DMS53 treated with DMSO at 0.1 percent for 48 hours (cell line): Measurements from ENCODE around the gene EYS.
A peak's percentile ranks its signal among the peaks of the same experiment; 100 is the strongest.
"Not testable (repeated sequence)": the region's sequence is repeated elsewhere in the genome, so short reads cannot be mapped to it uniquely, and the experiment has no call there.

Experiments
- DNase-seq: peaks from one replicate; lab custom pipeline; 2025; ENCODE audit not compliant: unreplicated experiment; lab: John Stamatoyannopoulos, UW

The EYS gene

DNA sequence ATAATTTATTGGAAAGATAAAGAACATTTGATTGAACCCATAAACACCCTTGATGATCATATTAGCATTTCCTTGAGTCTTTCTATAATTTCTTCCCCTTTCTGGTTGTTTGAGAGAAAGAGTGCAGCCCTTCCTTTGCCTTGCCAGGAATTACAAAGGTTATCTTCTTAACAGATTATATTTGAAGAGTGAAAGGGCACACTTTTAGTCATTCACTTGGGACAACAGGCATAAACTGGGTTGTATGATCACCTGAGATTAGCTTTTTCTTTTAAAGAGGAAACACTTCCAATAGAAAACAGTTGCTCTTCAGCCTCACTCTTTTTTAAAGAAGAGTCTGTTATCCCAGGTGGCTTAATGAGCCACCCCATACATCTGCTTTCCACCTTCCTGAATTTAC lies 1776.2 kb downstream of the EYS start:
- no peak for DNase-seq

DNA sequence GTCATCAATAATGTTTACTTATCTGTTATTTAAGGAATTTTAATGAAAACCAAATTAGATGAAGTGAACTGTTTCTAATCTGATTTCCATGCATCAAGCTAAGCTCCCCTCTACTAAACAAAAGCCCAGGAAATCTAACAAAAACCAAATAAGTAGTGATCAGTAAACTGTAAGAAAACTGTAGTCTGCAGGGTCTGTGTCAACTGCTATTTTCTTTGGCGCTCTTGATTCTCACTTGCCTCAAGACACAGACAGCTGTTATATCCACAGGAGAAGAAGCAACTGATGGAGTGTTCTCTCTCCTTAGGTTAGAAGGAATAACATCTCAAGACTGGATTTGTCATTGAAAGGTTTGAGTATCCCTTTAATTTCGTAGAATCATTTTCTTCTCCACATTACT lies 1777.9 kb downstream of the EYS start:
- no peak for DNase-seq

DNA sequence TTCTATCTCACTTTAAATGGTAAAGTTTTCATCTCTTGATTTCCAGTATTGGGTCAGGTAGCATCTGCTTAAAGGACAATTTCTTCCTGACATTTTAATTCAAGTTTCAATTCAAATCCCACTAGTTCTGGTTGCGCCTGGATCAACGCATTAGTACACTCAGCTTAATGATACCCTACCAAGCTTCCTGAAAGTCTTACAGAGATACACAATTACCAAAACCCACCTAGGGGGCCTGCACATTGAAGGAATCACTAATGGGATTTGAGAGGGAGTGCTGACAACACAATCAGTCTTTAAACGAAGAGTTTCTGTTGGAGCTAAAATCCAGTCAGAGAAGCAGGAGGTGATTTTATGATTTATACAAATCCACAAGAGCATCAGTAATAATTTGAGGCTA lies 1778.4 kb downstream of the EYS start:
- DNase-seq = no peak

DNA sequence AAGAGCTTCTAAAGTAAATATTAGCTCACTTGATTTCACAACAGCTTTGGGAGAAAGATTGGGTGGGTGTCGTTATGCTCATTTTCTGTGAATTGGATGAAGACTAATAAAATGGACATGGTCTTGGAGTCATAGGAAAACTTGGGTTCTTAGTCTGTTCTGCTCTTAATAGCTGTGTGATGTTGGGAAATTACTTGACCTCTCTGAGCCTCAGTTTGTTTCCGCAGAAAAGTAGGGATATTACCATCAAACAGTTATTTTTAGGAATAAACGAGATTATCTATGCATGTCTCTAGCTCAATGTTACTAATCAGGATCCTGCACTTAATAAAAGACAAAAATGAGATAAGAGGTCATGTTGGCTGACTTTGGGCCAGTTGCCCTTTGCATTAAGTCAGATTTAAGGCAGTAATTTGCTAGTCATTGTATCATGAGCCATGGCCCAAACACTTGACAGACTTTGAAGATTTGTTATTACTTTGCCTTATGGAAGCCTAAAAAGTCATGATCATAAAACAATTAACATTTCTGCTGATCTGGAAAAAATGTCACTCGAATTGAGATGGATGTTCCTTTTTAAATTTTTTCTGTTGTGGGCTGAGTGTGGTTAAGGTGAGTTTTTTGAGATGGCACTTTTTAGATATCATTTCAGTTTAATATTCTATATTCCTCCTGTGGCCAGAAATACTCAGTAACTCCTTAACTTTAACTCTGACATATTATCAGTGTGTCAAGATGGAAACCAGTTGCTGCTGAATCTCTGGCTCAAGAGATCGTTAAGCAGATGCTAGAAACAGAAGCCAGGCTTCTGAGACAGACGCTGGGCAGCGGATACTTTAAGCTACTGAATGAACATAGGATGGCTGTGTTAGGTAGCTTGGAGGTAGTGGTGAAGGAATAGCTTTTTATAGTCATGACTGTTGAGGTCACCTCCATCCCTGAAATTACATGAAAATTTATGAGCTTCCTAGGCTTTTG lies 1779.8 kb downstream of the EYS start:
- no peak for DNase-seq

DNA sequence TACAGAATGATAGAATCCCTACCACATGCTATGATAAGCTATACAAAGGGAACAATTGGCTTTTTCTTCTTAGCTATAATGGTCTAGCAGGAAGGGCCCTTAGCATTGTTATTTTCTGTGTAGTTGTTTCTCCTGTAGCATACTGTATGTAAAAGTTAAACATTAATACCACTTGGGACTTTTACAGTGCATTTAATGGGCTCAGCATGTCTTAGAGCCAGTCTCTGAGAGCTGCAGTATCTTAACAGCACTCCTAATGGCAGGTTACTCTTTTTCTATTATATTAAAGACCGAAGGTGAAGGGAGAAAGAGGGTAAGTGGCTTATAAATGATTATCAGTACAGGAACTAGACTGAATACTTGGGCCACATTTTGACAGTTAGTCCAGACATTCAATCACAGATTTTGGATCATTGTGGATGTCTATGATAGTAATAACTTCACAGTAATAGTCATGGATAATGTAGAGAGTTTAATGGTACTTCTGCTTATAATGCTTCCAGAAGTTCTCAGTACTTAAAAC lies 1780.7 kb downstream of the EYS start:
- no peak for DNase-seq

DNA sequence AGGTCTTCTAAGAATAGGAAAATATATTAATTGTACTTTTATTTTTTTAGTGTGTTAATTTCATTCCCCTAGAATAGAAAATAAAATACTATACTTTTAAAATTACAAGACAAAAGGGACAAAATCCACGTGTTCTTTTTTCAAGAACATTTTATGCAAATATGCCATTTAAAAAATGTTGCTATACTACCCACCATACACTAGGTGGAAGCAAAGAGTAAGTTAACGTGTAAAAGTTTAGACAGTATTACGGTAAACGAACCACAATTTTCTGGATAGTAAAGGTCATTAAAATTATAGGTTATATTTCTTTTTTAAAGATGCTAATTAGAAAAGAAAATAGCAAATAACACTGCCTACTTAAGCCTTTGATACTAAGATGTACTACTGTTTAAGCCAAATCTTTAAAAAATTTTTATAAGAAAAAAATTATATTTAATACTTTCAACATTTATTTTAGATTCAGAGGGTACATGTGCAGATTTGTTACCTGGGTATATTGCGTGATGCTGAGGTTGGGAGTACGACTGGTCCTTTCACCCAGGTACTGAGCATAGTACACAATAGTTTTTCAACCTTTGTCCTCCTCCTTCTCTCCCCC lies 1783.8 kb downstream of the EYS start:
- DNase-seq = peak; percentile 54

DNA sequence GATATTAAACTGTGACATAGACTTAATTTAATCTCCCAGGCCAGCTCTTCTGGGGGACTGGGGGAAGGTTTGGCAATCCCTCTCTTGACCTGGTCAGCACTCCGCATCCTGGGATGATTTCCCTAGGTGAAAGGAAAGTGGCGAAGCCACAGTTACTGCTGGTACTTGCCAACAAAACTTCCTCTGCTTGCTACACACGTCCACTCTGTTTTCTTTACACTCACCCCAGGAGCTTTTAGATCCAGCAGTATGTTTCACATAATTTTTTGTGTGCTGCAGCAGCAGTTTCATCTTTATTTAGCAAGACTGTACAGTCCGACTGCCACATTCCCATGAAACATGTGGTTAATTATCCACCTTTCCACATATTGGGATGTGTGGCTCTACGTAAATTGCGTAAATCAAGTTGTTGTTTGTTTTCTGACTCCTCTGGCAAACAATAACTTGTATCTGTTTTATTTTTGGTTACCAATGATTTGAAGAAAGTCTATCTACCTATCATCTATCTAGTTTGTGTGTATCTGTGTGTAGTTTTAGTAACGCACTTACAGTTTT lies 1787.4 kb downstream of the EYS start:
- DNase-seq = no peak

DNA sequence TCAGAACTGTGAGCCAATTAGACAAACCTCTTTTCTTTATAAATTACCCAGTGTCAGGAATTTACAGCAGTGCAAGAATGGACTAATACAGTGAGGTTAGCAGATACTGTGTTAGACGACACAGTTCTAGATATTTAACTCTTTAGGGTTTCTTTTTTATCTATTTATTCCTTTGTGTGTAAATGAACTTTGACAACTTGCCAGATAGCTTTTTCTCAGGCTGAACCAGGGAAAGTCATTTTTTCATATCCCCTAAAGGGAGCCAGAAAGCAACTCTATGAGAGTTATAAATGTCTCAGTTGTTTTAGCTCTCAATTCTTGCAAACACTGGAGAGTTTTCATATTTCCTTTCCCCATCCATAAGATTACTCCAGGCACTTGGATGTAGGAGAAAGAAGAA lies 1794.1 kb downstream of the EYS start:
- DNase-seq = no peak

DNA sequence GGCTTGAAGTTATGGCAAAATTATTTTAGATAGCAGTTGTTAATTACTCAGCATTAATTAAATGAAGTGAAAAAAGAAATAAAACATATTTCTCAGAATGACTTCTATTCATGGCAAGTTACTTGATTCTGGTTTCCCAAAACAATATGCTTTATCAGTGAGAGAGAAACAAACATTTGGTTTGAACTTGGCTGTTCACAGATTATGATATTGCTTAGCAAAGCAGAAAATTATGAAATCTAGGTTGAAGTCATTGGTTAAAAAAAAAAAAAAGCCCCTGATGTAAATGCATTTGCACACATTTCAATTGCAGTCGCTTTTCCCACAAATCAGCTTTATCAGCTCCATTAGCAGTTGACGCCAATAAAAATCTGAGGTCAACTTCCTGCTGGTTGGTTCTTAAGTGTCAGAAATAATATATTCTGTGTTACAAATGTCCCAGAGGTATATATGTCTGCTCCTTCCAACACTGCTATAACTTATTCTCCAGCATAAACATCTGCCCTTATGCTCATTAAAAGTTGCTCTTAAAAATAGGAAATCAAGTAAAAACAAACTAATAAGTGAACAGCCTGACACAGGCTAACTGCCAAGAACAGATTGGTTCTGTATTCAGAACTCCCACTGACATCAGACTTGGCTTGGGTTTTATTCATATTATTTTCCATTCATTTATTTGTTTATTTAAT lies 1796.0 kb downstream of the EYS start:
- no peak for DNase-seq

DNA sequence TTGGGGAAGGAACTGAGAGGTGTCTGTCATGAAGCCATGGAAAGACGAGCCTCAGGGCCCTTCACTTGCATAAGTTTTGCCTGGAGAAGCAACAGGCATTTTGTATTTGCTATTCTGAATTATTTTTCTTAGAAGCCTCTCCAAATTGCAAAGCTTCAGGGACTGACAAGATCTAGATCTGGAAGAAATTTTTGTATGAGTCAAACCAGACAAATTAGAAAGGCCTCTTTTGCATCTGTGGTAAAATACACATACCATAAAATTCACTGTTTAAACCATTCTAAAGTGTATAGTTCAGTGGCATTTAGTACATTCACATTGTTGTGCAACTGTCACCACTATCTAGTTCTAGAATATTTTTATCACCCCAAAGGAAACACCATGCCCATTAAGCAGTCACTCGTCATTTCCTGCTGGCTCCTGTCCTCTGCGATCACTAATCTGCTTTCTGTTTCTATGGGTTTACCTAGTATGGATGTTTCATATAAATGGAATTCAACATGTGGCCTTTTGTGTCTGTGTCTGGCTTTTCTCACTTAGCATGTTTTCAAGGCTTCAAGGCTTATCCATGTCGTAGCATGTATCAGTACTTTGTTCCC lies 1802.3 kb downstream of the EYS start:
- DNase-seq = no peak

DNA sequence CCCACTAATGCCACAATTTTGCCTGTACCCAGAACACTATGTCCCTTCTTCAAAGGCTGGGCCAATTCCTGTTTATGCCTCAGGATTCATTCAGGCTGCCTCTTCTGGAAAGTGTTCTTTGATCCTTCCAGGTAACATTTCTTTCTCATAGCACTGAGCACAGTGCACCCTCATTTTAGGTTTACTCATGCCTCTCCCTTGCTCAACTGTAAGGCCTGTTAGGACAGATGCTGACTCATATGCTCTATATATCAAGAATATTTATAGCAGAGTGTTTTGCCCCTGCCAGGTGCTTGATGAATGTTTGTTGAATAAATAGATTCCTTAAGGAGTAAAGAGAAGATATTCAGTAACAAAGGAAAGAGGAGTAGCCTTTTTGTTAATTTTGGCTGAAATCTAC lies 1807.5 kb downstream of the EYS start:
- peak; percentile 26 for DNase-seq

DNA sequence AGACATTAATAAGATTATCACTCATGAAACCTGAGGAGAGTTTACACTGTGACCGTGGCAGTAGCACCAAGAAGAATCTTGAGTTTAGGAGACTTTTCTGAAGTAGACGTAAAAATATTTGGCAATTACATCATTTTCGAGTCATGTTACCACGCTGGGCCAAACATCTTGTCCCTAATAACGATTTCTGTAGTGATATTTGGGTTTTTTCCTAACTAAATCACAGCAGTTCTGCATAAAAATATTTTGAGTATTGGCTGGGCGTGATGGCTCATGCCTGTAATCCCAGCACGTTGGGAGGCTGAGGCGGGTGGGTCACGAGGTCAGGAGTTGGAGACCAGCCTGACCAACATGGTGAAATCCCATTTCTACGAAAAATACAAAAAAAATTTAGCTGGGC lies 1809.1 kb downstream of the EYS start:
- DNase-seq = no peak

DNA sequence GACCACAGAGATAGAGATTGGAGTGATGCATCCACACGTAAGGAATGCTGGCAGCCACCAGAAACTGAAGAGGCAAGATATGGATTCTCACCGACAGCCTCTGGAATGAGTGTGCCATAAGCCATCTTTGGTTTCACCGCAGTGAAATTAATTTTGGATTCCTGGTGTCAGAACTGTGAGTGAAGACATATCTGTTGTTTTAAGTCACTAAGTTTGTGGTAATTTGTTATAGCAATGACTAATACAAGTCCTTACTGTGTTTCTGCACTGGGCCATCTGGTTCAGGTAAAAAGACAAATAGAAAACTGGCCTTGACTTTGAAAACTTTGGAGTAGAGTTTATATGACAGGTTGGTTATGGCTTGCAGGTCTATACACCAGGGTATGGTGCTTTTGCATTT lies 1809.6 kb downstream of the EYS start:
- DNase-seq = no peak

DNA sequence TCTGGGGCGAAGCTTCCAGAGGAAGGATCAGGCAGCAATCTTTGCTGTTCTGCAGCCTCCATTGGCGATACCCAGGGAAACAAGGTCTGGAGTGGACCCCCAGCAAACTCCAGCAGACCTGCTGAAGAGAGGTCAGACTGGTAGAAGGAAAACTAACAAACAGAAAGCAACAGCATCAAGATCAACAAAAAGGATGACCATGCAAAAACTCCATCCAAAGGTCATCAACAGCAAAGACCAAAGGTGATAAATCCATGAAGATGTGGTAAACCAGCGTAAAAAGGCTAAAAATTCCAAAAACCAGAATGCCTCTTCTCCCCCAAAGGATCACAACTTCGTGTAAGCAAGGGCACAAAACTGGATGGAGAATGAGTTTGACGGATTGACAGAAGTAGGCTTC lies 1818.6 kb downstream of the EYS start:
- no peak for DNase-seq

DNA sequence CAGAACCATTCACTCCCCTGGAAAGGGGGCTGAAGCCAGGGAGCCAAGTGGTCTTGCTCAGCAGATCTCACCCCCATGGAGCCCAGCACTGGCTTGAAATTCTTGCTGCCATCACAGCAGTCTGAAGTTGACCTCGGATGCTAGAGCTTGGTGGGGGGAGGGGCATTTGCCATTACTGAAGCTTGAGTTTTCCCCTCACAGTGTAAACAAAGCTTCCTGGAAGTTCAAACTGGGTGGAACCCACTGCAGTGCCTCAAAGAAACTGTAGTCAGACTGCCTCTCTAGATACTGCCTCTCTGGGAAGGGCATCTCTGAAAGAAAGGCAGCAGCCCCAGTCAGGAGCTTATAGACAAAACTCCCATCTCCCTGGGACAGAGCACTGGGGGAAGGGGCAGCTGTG lies 1819.2 kb downstream of the EYS start:
- DNase-seq = not testable (repeated sequence)

DNA sequence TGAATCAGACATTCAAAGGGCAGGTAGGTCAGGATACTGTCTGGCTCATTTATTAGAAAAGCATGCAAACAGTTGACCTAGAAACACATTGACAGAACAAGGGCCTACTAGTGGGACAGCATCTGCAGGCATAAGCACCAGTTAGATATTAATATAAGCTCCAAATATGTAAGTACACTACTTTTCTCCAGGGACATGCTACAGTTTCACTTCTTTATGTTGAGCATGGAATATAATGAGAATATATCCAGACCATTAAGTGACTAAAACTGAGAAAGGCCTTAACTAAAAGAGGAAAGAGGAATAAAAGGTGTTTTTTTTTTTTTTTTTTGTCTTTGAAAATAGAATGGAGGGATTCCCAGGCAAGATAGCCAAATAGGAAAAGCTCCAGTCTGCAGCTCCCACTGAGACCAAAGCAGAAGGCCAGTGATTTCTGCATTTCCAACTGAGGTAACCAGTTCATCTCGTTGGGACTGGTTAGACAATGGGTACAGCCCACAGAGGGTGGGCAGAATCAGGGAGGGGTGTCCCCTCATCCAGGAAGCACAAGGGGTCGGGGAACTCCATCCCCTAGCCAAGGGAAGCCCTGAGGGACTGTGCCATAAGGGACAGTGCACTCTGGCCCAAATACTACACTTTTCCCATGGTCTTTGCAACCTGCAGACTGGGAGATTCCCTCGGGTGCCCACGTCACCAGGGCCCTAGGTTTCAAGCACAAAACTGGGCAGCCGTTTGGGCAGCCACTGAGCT lies 1819.8 kb downstream of the EYS start:
- no peak for DNase-seq

DNA sequence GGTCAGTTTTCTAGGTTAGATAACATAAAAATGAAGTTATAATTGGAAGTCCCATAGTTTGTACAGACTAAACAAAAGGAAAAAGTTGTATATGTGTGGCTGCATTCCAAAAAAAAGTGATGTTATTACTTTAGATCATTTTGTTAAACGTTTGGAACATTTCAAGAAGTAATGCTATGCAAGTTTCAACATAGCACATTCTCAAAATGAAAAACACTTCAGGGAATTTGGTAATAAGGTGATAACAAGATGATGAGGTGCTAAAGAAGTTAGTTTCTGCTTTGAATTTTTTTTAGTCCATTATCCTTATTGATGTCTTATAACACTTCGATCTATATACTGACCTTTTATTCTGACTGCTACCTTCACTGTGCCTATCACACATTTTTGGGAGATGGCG lies 1820.7 kb downstream of the EYS start:
- no peak for DNase-seq

DNA sequence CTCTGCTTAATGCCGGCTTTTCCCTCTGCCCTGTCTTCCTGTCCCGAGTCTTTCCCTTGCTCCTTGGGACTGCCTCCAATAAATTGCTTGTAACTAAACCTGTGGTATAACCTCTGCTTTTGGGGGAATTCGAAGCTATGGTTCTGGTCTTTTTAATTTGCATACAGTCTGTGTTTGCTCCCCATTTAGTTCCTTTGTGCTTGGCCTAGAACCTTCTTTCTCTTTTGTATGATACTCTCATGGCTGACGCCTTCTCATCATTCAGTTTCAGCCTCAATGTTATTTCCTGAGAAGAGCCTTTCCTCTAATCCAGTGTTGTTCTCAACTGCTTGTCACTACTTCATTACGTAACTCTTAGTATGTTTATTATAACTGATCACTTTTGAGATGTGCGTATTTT lies 1823.4 kb downstream of the EYS start:
- no peak for DNase-seq

DNA sequence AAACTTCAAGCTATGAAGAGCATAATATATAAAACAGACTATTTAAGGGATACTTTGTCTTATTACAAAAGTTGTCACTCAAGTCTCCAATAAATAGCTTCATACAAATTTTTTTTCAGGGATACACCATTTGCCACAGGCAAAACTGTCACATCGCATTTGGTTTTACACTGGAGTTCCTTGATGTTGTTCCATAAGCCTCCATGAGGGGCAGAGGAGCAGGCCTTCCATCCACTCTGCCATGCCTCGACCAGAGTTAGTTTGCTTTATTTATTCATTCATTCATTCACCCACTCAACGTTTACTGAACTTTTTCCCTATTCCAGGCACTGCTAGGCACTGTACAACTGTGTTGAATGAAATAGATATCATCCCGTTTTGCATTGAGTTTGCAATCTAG lies 1824.8 kb downstream of the EYS start:
- DNase-seq = no peak

DNA sequence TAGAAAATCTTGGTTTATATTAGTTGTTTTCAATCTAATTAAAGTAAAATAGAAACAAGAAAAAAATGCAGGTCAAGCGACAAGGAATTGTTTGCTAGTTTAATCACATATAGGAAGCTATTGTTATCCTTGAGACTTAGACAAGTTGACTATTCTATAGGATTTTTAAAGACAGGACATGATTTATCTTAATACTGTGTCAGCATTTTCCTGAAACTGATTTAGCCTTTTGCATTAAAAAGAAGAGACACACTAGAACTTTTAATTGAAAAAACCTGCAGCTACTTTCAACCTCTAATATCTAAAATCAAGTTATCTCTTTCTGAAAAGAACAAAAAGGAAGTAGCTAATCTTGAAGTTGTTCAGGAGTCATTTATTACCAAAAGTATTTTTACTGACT lies 1825.2 kb downstream of the EYS start:
- no peak for DNase-seq
